Hematopoietic multipotent progenitor cell treated with erythropoietin and hydrocortisone succinate and interleukin-3 and kit ligand, for 15 days (in vitro differentiated cells): ENCODE measurements around the gene FGD3.

Source experiments
- DNase-seq: peaks from one replicate; pipeline ENCODE4 v3.0.0-alpha.2; 2015; ENCODE audit warnings: low spot score

The FGD3 gene

GRCh38 chr9:93072383-93072795, 125.1 kb downstream of the FGD3 start:
- no peak for DNase-seq

DNA sequence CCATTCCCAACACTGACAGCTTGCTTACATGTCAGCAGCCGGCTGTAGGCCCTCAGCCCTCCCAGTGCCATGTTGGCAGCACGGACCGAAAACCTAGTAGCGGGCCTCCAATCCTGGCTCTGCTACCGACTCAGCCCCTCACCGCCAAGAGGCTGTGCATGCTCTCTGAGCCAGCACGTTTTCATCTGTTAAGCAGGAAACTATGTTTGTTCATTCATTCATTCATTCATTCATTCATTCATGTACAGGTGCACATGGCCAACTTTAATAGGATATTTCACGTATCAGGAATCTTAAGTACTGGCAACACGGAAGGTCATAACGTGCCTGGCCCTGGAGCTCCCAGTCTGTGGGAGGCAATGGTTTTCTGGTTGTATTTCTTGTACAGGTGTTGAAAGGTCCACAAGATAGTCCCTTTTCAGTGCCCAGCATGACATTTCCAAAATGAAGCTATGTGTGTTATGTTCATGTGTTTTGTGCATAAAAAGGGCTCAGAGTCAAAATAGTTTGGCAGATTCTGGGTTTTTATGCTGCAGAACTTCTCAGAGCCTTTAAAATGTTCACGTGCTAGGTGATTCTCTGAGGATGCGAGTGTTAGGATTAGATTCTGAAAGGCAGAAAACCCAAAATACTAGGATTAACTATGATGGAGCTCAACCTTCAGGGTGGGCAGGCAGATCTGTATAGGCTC, 128.9 kb downstream of the FGD3 start:
- DNase-seq, result no peak

- DNase-seq, result no peak
Observed at GRCh38 chr9:93076792-93077128, 129.4 kb downstream of the FGD3 start.

GRCh38 chr9:93077367-93077766, 130.0 kb downstream of the FGD3 start:
- DNase-seq, result no peak

GRCh38 chr9:93077811-93078210, 130.5 kb downstream of the FGD3 start:
- DNase-seq, result no peak

DNA sequence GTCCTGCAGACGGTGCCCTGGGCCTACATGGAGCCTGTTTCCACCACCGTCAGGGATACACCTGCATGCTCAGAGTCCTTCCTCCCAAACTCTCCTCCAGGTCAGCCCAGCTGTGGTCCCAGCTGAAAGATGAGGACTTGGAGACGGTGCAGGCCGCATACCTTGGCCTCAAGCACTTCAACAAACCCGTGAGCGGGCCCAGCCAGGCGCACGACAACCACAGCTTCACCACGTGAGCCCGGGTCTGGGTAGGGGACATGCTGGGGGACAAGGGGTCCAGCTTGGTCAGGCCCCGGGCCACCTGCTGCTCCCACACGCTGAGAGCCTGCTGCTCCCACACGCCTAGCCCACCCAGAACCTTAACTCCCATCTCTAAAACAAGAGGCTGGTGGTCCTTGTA, 132.0 kb downstream of the FGD3 start:
- no peak for DNase-seq

- no peak for DNase-seq
Observed at GRCh38 chr9:93080406-93080805, 133.1 kb downstream of the FGD3 start.

DNA sequence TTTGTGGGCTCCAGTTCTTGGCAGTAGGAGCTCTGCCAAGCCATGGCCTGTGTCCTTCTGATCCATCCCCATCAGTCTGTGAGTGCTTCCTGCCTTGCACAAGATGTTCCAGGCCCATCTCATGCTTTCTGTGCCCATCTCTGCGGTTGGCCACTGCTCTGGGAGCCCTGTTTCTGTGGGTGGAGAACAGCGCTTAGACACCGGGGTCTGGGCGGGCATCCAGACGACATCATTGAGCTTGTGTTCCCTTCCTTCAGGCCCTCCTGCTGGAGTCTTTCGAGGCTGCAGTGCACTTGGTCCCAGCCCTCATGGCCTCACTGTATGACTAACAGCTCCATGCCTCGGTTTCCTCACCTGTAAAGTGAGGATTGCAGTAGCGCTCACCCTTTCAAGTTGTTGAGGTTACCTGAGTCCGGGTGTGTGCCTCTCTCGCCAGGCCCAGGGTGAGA, 133.8 kb downstream of the FGD3 start:
- no peak for DNase-seq

DNA sequence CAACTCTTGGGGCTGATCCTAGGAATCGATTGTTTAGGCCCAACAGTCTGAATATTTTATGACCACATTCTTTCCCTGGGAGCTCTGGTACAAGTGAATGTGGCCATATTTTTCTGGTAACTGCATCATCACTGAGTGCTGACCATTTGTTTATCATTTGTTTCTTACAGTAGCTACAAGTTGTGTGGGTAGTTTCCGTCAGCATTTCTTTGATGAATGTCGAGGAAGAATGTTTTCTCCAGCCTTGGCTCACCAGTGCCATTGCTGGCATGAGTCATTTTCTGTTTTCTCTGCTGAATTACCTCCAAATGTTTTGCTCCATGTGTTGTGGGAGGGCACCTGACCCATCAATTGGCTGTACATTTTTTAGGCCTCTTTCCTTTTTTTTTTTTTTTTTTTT, 134.6 kb downstream of the FGD3 start:
- no peak for DNase-seq

GRCh38 chr9:93082841-93083411, 135.6 kb downstream of the FGD3 start:
- no peak for DNase-seq

DNA sequence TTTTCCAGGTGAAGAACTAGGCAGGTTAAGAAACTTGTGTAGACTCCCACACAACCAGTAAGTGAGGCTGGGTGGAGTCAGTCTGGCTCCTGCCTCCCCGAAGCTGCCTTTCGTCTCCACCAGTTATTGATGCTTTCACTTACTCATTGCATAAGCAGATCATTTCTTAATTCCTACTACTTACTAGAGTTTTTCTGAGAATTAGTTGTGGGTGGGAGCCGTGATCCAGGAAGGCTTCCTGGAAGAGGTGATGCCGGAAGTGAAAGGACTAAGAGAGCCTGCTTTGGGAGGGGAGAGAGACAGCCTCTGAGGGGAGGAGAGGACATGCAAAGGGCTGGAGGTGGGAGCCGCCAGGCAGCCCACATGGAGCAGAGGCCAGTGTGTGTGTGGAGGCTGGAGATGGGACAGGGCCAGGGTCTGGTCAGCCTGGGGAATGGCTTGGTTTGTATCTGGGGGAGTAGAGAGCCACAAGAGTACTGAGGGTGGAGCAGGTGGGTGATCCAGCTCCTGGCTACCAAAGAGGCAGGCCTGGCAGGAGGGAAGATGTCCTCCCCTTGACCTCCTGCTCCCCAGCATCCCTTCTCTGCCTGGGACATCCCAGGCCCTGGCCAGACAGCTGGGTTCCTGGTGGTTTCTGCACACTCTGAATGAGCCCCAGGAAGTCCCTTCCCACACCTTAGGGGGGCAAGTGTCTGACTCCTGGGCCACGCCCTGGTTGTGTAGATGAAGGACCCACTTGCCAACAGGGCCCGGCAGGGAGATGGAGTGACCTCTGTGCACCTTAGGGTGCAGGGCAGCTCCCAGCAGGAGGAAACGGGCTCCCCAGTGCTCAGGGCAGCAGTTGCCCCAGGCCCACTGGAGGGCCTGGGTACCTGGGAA, 136.5 kb downstream of the FGD3 start:
- DNase-seq, result no peak

- no peak for DNase-seq
Observed at GRCh38 chr9:93084471-93084881, 137.2 kb downstream of the FGD3 start.

- no peak for DNase-seq
Observed at GRCh38 chr9:93085676-93086075, 138.4 kb downstream of the FGD3 start.
